GM19351 (cell line): ENCODE results near the gene SND1.

Experiments used
- ATAC-seq: cut with Tn5 transposase; IDR thresholded peaks from one replicate; pipeline ENCODE4 v1.9.1; 2021; ENCODE audit warnings: mild to moderate bottlenecking, moderate library complexity; ENCODE audit not compliant: unreplicated experiment

SND1 gene

GRCh38 chr7:127858915-127859189 is 206.9 kb downstream of the SND1 start:
- ATAC-seq = peak; percentile 46

GRCh38 chr7:127859330-127859729 is 207.3 kb downstream of the SND1 start:
- no peak for ATAC-seq

GRCh38 chr7:127862525-127862924 is 210.5 kb downstream of the SND1 start:
- no peak for ATAC-seq

GRCh38 chr7:127863082-127863481 is 211.1 kb downstream of the SND1 start:
- no peak for ATAC-seq

GRCh38 chr7:127865466-127865865 is 213.5 kb downstream of the SND1 start:
- no peak for ATAC-seq

GRCh38 chr7:127870231-127870907 is 218.4 kb downstream of the SND1 start:
- ATAC-seq = peak; percentile 71

GRCh38 chr7:127871226-127871625 is 219.2 kb downstream of the SND1 start:
- ATAC-seq = no peak

- peak; percentile 76 for ATAC-seq
Observed at GRCh38 chr7:127872122-127872521, 220.1 kb downstream of the SND1 start.

- ATAC-seq = no peak
Observed at GRCh38 chr7:127873151-127873550, 221.2 kb downstream of the SND1 start.

- ATAC-seq = no peak
Observed at GRCh38 chr7:127873715-127874636, 222.0 kb downstream of the SND1 start.

GRCh38 chr7:127874951-127875608 is 223.1 kb downstream of the SND1 start:
- ATAC-seq = no peak

- no peak for ATAC-seq
Observed at GRCh38 chr7:127876393-127876792, 224.4 kb downstream of the SND1 start.

- no peak for ATAC-seq
Observed at GRCh38 chr7:127877951-127878350, 226.0 kb downstream of the SND1 start.

- no peak for ATAC-seq
Observed at GRCh38 chr7:127878791-127879190, 226.8 kb downstream of the SND1 start.

- ATAC-seq = no peak
Observed at GRCh38 chr7:127879436-127879835, 227.4 kb downstream of the SND1 start.

GRCh38 chr7:127879942-127880341 is 227.9 kb downstream of the SND1 start:
- no peak for ATAC-seq

- ATAC-seq = no peak
Observed at GRCh38 chr7:127880454-127880853, 228.5 kb downstream of the SND1 start.

GRCh38 chr7:127881564-127881963 is 229.6 kb downstream of the SND1 start:
- no peak for ATAC-seq

GRCh38 chr7:127882313-127882920 is 230.4 kb downstream of the SND1 start:
- no peak for ATAC-seq

- ATAC-seq = no peak
Observed at GRCh38 chr7:127884066-127884559, 232.1 kb downstream of the SND1 start.

- no peak for ATAC-seq
Observed at GRCh38 chr7:127885222-127885772, 233.3 kb downstream of the SND1 start.
